NCI-H1105 (cell line): ENCODE data around the gene CTXN1.
A peak's percentile ranks its signal among the peaks of the same experiment; 100 is the strongest.
"Not testable (repeated sequence)": the region's sequence is repeated elsewhere in the genome, so short reads cannot be mapped to it uniquely, and the experiment has no call there.

Source experiments
- DNase-seq: peaks from one replicate; lab custom pipeline; 2025; lab: John Stamatoyannopoulos, UW

The CTXN1 gene

DNA sequence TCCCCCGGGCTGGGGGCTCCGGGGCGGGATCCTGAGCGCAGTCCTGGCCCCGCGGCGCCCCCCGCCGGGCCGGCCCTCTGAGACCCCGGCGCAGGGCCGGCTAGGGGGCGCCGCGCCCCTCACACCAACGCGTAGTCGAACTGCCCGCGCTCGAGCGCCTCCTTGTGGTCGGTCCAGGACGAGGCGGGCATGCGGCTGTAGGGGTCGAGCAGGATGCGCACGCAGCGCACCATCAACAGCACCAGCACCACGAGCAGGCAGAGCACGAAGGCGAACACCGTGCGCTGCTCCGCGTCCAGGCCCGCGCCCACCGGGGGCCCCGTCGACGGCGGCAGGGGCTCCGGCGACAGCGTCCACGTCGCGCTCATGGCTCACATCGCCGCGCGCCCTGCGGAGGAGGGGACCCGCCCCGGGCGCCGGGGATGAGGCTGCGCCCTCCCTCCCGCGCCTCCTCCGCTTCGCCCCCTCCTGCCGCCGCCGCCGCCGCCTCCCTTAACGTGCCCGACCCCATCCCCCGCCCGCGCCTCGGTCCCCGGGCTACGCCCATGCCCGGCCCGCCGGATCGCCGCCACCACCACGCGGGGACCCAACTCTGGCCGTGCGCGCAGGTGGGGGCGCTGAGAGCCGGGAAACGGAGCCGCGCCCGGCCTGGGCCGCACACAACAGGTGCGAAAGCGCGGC lies 624 bp downstream of the CTXN1 start:
- peak; percentile 79 for DNase-seq

GRCh38 chr19:7924651-7925170 lies 1.2 kb downstream of the CTXN1 start:
- no peak for DNase-seq

DNA sequence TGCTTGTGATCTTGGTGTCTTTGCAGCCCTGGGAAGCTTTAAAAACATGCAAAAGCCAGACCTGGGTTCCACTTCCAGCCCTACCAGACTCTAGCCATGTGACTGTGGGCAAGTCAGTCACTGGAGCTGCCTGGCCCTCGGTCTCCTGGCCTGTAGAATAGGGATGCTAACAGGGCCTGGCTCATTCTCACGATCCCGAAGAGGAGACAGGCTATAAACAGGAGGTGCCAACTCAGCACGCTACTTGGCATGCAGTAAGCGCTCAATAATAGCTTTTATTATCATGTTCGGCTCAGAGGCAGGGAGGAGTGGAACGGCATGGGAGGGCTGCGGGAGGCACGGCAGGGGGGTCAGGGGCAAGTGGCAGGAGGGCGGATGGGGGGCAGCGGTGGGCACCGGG lies 1.7 kb downstream of the CTXN1 start:
- no peak for DNase-seq

DNA sequence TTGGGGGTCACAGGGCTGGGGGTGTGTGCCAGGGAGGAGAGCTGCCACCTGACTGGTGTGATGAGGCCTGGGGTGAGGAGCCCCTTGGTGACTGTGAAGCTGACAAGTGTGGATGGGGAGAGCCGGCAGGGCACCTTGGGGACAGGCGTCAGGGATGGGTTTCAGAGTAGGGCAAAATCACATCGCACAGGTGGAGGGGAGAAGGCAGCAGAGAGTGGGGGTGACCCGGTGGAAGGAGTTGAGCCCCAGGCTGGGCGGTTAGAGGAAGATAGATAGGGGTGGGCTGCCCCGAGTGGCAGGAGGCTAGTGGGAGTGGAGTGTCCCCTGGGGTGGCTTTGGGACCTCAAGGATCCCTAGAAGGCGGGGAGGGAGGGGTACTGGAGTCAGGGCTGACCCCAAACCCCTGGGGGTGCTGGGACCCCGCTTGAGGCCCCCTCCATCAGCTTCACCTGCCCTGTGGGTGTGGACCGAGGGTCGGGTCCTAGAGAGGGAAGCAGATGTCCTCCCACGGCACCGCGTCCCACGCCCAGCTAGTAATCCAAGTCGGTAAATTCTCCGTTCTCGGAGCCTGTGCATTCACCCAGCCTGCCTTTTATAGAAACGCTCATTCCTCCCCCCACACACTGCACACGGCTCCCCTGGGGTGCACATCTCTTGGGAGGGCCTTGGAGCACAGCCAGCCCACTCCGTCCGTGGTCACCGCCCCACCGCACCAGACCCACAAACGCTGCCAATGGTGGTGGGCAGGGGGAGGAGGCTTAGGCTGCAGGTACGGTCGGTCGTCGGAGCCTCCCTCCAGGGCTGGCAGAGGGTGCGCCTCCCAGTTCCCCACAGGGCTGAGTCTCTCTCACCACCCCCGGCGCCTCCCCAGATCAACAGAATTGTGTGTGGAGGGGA lies 2.4 kb downstream of the CTXN1 start:
- no peak for DNase-seq

GRCh38 chr19:7922836-7923195 lies 3.1 kb downstream of the CTXN1 start:
- DNase-seq: no peak

DNA sequence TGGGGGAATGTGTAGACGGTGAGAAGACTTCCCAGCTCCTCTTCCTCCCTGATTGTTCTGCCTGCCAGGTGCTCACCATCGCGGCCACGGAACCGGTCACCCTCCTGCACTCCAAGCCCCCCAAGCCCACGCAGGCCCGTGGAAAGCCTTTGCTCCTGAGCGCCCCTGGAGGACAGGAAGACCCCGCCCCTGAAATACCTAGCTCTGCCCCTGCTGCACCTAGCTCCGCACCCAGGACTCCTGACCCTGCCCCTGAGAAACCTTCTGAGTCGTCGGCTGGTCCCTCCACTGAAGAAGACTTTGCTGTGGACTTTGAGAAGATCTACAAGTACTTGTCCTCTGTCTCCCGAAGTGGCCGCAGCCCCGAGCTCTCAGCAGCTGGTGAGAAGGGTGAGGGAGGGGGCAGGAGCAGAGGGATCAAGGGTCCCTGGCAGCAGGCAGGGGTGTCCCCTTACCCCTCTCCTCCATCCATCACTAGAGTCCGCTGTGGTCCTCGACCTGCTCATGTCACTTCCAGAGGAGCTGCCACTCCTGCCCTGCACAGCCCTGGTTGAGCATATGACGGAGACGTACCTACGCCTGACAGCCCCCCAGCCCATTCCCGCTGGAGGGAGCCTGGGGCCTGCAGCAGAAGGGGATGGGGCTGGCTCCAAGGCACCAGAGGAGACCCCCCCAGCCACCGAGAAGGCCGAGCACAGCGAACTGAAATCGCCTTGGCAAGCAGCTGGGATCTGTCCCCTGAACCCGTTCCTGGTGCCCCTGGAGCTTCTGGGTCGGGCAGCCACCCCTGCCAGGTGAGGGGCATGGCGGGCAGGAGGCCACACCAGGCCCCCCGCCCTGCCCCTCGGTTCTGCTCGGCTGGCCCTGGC lies 3.7 kb downstream of the CTXN1 start:
- no peak for DNase-seq

- DNase-seq: peak; percentile 31
Observed at GRCh38 chr19:7921302-7921966, 4.5 kb downstream of the CTXN1 start.

DNA sequence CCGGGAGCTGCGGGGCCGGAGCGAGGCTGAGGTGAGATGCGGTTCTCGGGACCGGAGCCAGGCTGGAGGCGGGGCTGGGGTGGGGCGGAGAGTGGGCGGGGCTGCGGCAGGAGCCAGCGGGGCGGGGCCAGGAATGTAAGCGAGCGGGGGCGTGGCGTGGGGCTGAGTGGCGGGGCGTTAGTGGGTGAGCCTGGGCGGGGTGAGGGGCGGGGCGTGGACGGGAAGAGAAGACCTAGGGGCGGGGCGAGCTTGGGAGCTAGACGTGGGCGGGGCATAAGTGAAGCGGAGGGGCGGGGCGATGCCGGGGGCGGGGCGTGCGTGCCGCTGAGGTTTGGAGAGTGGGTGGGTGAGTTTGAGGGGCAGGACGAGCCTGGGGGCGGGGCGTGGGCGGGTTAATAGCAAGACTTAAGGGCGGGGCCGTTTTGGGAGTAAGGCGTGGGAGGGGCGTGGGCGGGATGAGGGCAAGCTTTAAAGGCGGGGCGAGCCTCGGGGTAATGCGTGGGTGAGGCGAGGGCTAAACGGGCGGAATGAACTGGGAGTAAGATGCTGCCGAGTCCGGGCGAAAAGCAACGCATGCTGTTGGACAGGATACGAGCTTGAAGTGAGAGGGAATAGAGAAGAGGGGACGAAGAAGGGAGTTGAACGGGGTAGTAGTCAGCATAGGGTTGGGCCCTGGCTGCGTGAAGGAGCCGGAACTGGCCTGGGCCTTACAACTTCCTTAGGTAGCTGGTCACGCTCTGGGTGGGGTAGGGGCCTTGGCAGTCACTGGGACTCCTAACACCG lies 5.2 kb downstream of the CTXN1 start:
- DNase-seq: peak; percentile 100

GRCh38 chr19:7919610-7920518 lies 6.1 kb downstream of the CTXN1 start, which contains the start of gene SNAPC2:
TSS of gene SNAPC2 (plus strand) at chr19:7920338. CDS start at chr19:7920367, 29 bp downstream.
- peak; percentile 98 for DNase-seq

DNA sequence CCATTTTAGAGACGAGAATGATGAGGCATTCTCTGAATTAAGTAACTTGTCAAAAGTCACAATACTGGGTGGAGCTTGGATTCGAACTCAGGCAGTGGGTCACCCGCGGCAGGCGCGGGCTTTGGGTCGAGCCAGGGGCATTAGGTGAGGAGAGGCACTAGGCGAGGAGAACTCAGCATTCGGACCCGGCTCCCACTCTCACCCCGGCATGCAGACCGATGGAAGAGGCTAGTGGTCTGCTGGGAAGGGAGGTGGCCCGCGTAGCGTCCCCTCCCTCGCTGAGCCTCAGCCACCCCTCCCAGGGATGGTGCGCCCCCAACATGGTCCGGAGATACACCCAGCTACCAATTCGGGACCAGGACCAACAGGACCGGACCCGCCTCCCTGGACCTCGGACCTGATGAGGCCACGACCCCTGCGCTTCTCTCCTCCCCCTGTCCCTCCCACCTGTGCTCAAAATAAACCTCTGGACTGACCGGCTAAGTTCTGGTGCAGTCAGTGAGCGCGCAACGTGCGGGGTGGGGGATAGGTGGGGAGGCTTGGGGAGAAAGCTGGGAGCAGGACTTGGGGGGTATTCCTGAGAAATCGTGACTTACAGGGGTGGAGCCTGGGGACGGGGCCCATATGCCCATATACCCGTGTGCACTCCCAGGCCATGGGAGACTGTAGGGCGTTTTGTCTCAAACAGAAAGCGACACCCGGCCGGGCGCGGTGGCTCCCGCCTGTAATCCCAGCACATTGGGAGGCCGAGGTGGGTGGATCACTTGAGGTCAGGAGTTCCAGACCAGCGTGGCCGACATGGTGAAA lies 7.1 kb downstream of the CTXN1 start:
- no peak for DNase-seq

- not testable (repeated sequence) for DNase-seq
Observed at GRCh38 chr19:7918062-7918614, 7.8 kb downstream of the CTXN1 start.

- peak; percentile 24 for DNase-seq
Observed at GRCh38 chr19:7917267-7918061, 8.5 kb downstream of the CTXN1 start.

GRCh38 chr19:7916955-7917266 lies 9.0 kb downstream of the CTXN1 start:
- no peak for DNase-seq

DNA sequence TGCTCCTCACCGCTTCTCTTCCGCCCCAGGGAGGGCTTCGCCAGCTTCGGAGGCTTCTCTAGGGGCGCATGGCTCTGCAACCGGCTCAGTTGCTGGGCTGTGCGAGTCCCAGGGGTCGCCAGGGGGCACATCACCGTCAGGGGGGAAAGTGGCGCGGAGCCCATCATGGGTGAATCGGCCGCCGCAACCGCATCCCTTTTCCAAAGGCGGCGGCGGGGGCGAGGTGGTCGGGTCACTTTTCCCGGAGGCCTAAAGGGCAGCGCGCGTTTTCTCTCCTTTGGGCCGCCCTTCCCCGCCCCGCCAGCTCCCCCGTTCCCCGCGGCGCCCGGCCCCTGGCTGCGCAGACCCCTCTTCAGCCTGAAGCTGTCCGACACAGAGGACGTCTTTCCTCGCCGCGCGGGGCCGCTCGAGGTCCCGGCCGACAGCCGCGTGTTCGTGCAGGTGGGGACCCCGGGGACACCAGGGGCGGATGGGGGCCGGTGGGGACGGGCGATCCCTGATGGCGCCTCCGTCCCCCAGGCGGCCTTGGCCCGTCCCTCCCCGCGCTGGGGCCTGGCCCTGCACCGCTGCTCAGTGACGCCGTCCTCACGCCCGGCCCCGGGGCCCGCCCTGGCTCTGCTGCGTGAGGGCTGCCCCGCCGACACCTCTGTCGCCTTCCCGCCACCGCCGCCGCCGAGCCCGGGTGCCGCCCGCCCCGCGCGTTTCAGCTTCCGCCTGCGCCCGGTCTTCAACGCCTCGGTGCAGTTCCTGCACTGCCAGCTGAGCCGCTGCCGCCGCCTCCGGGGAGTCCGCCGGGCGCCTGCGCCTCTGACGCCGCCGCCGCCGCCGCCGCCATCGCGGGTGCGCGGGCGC lies 9.6 kb downstream of the CTXN1 start:
- DNase-seq: peak; percentile 16

DNA sequence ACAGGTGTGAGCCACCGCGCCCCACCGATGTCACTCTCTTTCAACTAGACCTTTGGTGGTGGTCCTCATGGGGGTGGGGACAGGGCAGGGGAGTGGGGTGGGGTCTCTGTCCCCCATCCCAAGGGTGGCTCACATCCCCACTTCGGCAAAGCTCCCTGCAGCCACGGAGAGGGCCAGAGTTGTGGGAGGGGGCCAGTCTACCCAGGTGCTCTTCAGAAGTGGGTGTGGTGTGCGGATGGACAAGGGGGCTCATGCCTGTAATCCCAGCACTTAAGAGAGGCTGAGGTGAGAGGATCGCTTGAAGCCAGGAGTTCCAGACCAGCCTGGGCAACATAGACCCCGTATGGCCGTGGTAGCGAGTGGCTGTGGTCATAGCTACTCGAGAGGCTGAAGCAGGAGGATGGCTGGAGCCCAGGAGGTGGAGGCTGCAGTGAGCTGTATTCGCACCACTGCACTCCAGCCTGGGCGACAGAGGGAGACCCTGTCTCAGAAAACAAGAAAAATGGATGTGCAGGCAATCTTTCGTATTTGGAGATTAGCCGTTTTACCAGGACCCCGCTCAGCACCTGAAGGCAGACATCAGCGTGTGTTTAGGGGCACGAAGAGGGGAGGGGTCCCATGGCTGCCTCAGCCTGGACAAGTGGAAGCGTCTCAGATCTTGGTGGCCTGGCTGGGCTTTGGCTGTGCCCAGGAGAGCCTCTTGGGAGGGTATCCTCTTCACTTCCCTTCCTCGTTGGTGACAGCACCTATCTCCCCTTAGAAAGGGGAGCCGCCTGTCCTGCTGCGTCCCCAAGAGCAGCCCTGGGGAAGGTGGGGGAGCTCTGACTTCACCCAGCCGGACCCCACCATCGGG lies 10.5 kb downstream of the CTXN1 start:
- DNase-seq: no peak

GRCh38 chr19:7914598-7915045 lies 11.3 kb downstream of the CTXN1 start, which contains the start of gene TGFBR3L:
TSS of gene TGFBR3L (plus strand) at chr19:7914830.
- no peak for DNase-seq
